ENCODE data around the gene NUFIP2. TPM values are rescaled to one million over a fixed set of nuclear protein-coding genes. Genes with fewer than 3 reads are reported as not detected.
A peak's percentile ranks its signal among the peaks of the same experiment; 100 is the strongest.

The NUFIP2 gene
- total RNA-seq, 1 donor from 2014 or later = 35.8 TPM

- no peaks in the 10 kb centered on the region for H3K27me3 ChIP-seq (ENCODE audit: control insufficient read depth, insufficient read depth, low read length)
- DNase-seq (ENCODE audit: low read depth) = no peak
- H3K4me3 ChIP-seq (ENCODE audit: low read depth, low read length) = no peak overlapping the region
- no peak for TF ChIP-seq CTCF (IDR thresholded peaks at IDR 0.05; ENCODE audit: insufficient read depth, low read length, poor library complexity, severe bottlenecking)
- H3K36me3 ChIP-seq (ENCODE audit: control insufficient read depth, insufficient read depth, low read length) = no peaks in the 10 kb centered on the region
These were observed 48.5 kb downstream of the NUFIP2 start for GRCh38 chr17:29245401-29245800.

- no peaks in the 10 kb centered on the region for H3K27me3 ChIP-seq (ENCODE audit: control insufficient read depth, insufficient read depth, low read length)
- DNase-seq (ENCODE audit: low read depth) = no peak
- H3K4me3 ChIP-seq (ENCODE audit: low read depth, low read length) = no peak overlapping the region
- no peaks in the 10 kb centered on the region for H3K36me3 ChIP-seq (ENCODE audit: control insufficient read depth, insufficient read depth, low read length)
- TF ChIP-seq CTCF (IDR thresholded peaks at IDR 0.05; ENCODE audit: insufficient read depth, low read length, poor library complexity, severe bottlenecking) = peak; percentile 52
These were observed 50.2 kb downstream of the NUFIP2 start for GRCh38 chr17:29243792-29244191.

- no peak for DNase-seq (ENCODE audit: low read depth)
- Histone ChIP-seq H3K4me3 (ENCODE audit: low read depth, low read length) (no peak overlapping the region), H3K27me3 (ENCODE audit: control insufficient read depth, insufficient read depth, low read length) (no peaks in the 10 kb centered on the region), H3K36me3 (ENCODE audit: control insufficient read depth, insufficient read depth, low read length) (no peaks in the 10 kb centered on the region)
- no peak for TF ChIP-seq CTCF (IDR thresholded peaks at IDR 0.05; ENCODE audit: insufficient read depth, low read length, poor library complexity, severe bottlenecking)
These were observed 51.2 kb downstream of the NUFIP2 start for GRCh38 chr17:29242790-29243189.

GRCh38 chr17:29242051-29242450 is 51.9 kb downstream of the NUFIP2 start:
- DNase-seq (ENCODE audit: low read depth) = no peak
- Histone ChIP-seq H3K36me3 (ENCODE audit: control insufficient read depth, insufficient read depth, low read length) (no peaks in the 10 kb centered on the region), H3K4me3 (ENCODE audit: low read depth, low read length) (no peak overlapping the region), H3K27me3 (ENCODE audit: control insufficient read depth, insufficient read depth, low read length) (no peaks in the 10 kb centered on the region)
- no peak for TF ChIP-seq CTCF (IDR thresholded peaks at IDR 0.05; ENCODE audit: insufficient read depth, low read length, poor library complexity, severe bottlenecking)

- DNase-seq (ENCODE audit: low read depth) = peak; percentile 98
- Histone ChIP-seq H3K27me3 (ENCODE audit: control insufficient read depth, insufficient read depth, low read length) (no peaks in the 10 kb centered on the region), H3K36me3 (ENCODE audit: control insufficient read depth, insufficient read depth, low read length) (no peaks in the 10 kb centered on the region), H3K4me3 (ENCODE audit: low read depth, low read length) (no peak overlapping the region)
- no peak for TF ChIP-seq CTCF (IDR thresholded peaks at IDR 0.05; ENCODE audit: insufficient read depth, low read length, poor library complexity, severe bottlenecking)
These were observed 52.7 kb downstream of the NUFIP2 start for GRCh38 chr17:29240968-29241963.

Data from kidney epithelial cell (primary cell).